Hippocampal formation (tissue), 2 donors: ENCODE results near the gene VSTM1.
"Not testable (repeated sequence)": the region's sequence is repeated elsewhere in the genome, so short reads cannot be mapped to it uniquely, and the experiment has no call there.

Source experiments
- DNase-seq, 2 donors: peaks; one replicate each; lab custom pipeline; 2025; lab: John Stamatoyannopoulos, UW

The VSTM1 gene

GRCh38 chr19:54073829-54074228, 10.1 kb upstream of the VSTM1 start:
- no peak for DNase-seq

GRCh38 chr19:54069470-54069869, 5.8 kb upstream of the VSTM1 start:
- DNase-seq = no peak

- no peak for DNase-seq
These were observed 1.1 kb downstream of the VSTM1 start for GRCh38 chr19:54062643-54063042.

- DNase-seq = no peak
These were observed 16.1 kb downstream of the VSTM1 start for GRCh38 chr19:54047616-54048015.

- DNase-seq = no peak
These were observed 17.9 kb downstream of the VSTM1 start for GRCh38 chr19:54045771-54046170.

- DNase-seq = no peak
These were observed 20.7 kb downstream of the VSTM1 start for GRCh38 chr19:54042989-54043388.

- no peak for DNase-seq
These were observed 21.6 kb downstream of the VSTM1 start for GRCh38 chr19:54041969-54042606.

GRCh38 chr19:54040003-54040402, 23.7 kb downstream of the VSTM1 start:
- DNase-seq = no peak

- DNase-seq = not testable (repeated sequence)
These were observed 27.2 kb downstream of the VSTM1 start for GRCh38 chr19:54036542-54036941.

- no peak for DNase-seq
These were observed 28.2 kb downstream of the VSTM1 start for GRCh38 chr19:54035215-54036178.

GRCh38 chr19:54030895-54031586, 32.7 kb downstream of the VSTM1 start:
- DNase-seq = no peak

- DNase-seq = peak in 1 of 2 donors; percentile 12
These were observed 33.7 kb downstream of the VSTM1 start for GRCh38 chr19:54029930-54030490.

- DNase-seq = no peak
These were observed 34.4 kb downstream of the VSTM1 start for GRCh38 chr19:54029301-54029700.

- no peak for DNase-seq
These were observed 37.0 kb downstream of the VSTM1 start for GRCh38 chr19:54026656-54027055.

GRCh38 chr19:54024660-54025059, 39.0 kb downstream of the VSTM1 start:
- DNase-seq = no peak

GRCh38 chr19:54023191-54023590, 40.5 kb downstream of the VSTM1 start:
- DNase-seq = no peak

GRCh38 chr19:54021932-54022331, 41.8 kb downstream of the VSTM1 start:
- no peak for DNase-seq

- DNase-seq = no peak
These were observed 42.3 kb downstream of the VSTM1 start for GRCh38 chr19:54021363-54021762.

GRCh38 chr19:54017261-54017660, 46.4 kb downstream of the VSTM1 start:
- no peak for DNase-seq

- no peak for DNase-seq
These were observed 48.7 kb downstream of the VSTM1 start for GRCh38 chr19:54014920-54015560.

- DNase-seq = no peak
These were observed 49.8 kb downstream of the VSTM1 start for GRCh38 chr19:54013866-54014265.
